Stomach (tissue), 9 donors: ENCODE measurements around the gene C16orf95. TPM values are rescaled to one million over a fixed set of nuclear protein-coding genes. Genes with fewer than 3 reads are reported as not detected.

Source experiments
- DNase-seq, 2 donors: peaks; one replicate each; pipeline versions ENCODE4 v3.0.0 to v3.0.0-alpha.2; 2013 to 2019
- H3K27ac ChIP-seq, 5 donors: fragments of 200-600 bp in 4 of 5; sonication (generic) in 4 of 5; one replicate each; pipeline ENCODE4 v1.5.1; 2013 to 2019; ENCODE audit warnings: mild to moderate bottlenecking in 1 of 5, moderate library complexity in 1 of 5
- H3K27me3 ChIP-seq, 3 donors: fragments of 200-600 bp; sonication (generic); one replicate each; pipeline ENCODE4 v1.5.1; 2017 to 2019; ENCODE audit warnings: mixed run types in 1 of 3
- H3K36me3 ChIP-seq, 4 donors: fragments of 200-600 bp; sonication (generic); 1 replicate in 3 of 4; 2 replicates in 1 of 4; pipeline ENCODE4 v1.5.1; 2016 to 2019
- H3K4me1 ChIP-seq, 4 donors: fragments of 200-600 bp; sonication (generic); one replicate each; pipeline ENCODE4 v1.5.1; 2016 to 2019
- H3K4me3 ChIP-seq, 4 donors: fragments of 200-600 bp; sonication (generic) in 3 of 4; one replicate each; pipeline ENCODE4 v1.5.1; 2016 to 2019; ENCODE audit warnings: mild to moderate bottlenecking in 1 of 4
- H3K9me3 ChIP-seq, 4 donors: fragments of 200-600 bp; sonication (generic); one replicate each; pipeline ENCODE4 v1.5.1; 2016 to 2019
- CTCF ChIP-seq, 7 experiments: fragments of 450-650 bp in 4 of 7; fragments of 200-600 bp in 3 of 7; sonication (generic) in 3 of 7; IDR thresholded peaks; one replicate each; pipeline ENCODE4 v1.5.1; 2016 to 2019; ENCODE audit warnings: antibody characterized with exemption in 7 of 7, control low read depth in 2 of 7, mild to moderate bottlenecking in 1 of 7
- EP300 ChIP-seq: sonication (generic); formaldehyde crosslinking; IDR thresholded peaks from one replicate; pipeline ENCODE4 v1.6.1; 2017; ENCODE audit warnings: antibody characterized with exemption
- POLR2A ChIP-seq, 4 donors: fragments of 450-650 bp; IDR thresholded peaks; one replicate each; pipeline ENCODE4 v1.6.1; 2016; ENCODE audit warnings: antibody characterized with exemption in 4 of 4, control low read depth in 2 of 4, mild to moderate bottlenecking in 1 of 4, moderate library complexity in 1 of 4
- POLR2AphosphoS5 ChIP-seq, 3 donors: sonication (generic); formaldehyde crosslinking; IDR thresholded peaks; one replicate each; pipeline ENCODE4 v1.6.1; 2016; ENCODE audit warnings: antibody characterized with exemption in 3 of 3
- WGBS, 5 donors: extraction: QIAGEN DNeasy Blood & Tissue Kit in 3 of 5; methylation state at CpG; one replicate each; pipeline versions ENCODE4 v1.1.5 to v1.1.7; 2013 to 2018; 5-methylcytosine and 5-hydroxymethylcytosine counted together
- intact Hi-C: fragments of 100-400 bp; cut with DNase I; formaldehyde crosslinking; loops from one replicate; pipeline ENCODE4 v1.15.1; 2023; ENCODE audit warnings: low total_unique reads
- polyA plus RNA-seq, 3 donors: library from polyadenylated mRNA; stranded (reverse); fragments of 200-250 nt; gene quantifications; one replicate each; pipeline ENCODE4 v1.2.3, GENCODE V29; 2013
- total RNA-seq, 5 donors: library from RNA; depleted of rRNA; stranded (reverse); fragments of >200 nt; gene quantifications; one replicate each; pipeline versions ENCODE4 v1.1.0 to v1.2.3, GENCODE V29; 2014 to 2016
- donor health status: healthy with polysubstance abuse.
- donor health status: Bipolar disorder and iron deficiency.
- donor health status: healthy.

Gene C16orf95
- total and polyA plus RNA-seq, 8 donors, result 0.55 to 4.9 (median 4.3) TPM; not detected in 3

- DNase-seq, result no peak
- Histone ChIP-seq H3K4me1 (no peaks in the 10 kb centered on the region), H3K27me3 (no peaks in the 10 kb centered on the region), H3K9me3 (peaks cover 0 to 8% (median 2%) of the 10 kb centered on the region in 4 donors), H3K4me3 (no peak overlapping the region), H3K27ac (no peak overlapping the region), H3K36me3 (peaks cover 0 to 19% (median 0%) of the 10 kb centered on the region in 4 donors)
- WGBS, 5 donors, result 76 to 89% (median 84%) methylated on average over 15 to 20 of the region's 20 CpGs
- TF ChIP-seq CTCF (IDR thresholded peaks at IDR 0.05) (no peak), POLR2AphosphoS5 (IDR thresholded peaks at IDR 0.05) (no peak), EP300 (no peak), POLR2A (IDR thresholded peaks at IDR 0.05) (no peak)
- intact Hi-C loops, result no loop called here
These were observed 21.3 kb downstream of the C16orf95 start for GRCh38 chr16:87295661-87296531.

DNA sequence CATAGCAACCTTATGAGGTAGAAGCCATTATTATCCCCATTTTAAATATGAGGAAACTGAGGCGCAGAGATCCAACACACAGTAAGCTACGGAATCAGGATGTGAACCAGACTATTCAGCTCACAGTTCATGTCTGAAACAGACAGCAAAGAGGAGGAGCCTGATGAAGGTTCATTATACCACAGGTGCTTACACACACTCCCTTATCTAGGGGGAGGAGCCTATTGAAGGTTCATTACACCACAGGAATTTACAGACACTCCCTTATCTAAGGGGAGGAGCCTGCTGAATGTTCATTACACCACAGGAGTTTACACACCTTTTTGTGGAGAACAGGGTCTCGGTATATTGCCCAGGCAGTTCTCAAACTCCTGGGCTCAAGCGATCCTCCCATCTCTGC lies 21.9 kb downstream of the C16orf95 start:
- intact Hi-C loops, result no loop called here

DNA sequence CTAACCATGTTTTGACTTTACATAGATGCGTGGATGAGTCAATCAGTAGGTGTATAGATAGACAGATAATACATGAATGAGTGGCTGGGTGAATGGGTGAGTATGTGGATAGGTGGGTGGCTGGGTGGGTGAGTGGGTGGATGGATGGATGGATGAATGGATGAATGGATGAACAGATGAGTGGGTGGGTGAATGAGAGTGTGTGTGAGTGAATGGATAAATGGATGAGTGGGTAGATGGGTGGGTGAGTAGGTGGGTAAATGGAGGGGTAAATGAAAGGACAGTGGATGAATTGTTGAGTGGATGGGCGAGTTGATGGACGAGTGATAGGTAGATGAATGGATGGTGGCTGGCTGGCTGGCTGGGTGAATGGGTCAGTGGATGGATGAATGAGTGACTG lies 23.2 kb downstream of the C16orf95 start:
- no peak for DNase-seq
- 83 to 98% (median 96%) methylated on average over 3 of the region's 3 CpGs for WGBS, 5 donors
- no peak overlapping the region for H3K27ac ChIP-seq
- no peaks in the 10 kb centered on the region for H3K27me3 ChIP-seq
- no peaks in the 10 kb centered on the region for H3K4me1 ChIP-seq
- no peak overlapping the region for H3K4me3 ChIP-seq
- intact Hi-C loops, result no loop called here
- TF ChIP-seq POLR2A (IDR thresholded peaks at IDR 0.05) (no peak), EP300 (no peak), POLR2AphosphoS5 (IDR thresholded peaks at IDR 0.05) (no peak), CTCF (IDR thresholded peaks at IDR 0.05) (no peak)
- peaks cover 0 to 8% (median 2%) of the 10 kb centered on the region in 4 donors for H3K9me3 ChIP-seq
- H3K36me3 ChIP-seq, result peaks cover 0 to 15% (median 0%) of the 10 kb centered on the region in 4 donors

More for the DNA sequence above, 21.9 kb downstream of the C16orf95 start:
- H3K27ac ChIP-seq, result no peak overlapping the region
- H3K9me3 ChIP-seq, result peaks cover 0 to 8% (median 2%) of the 10 kb centered on the region in 4 donors
- no peaks in the 10 kb centered on the region for H3K27me3 ChIP-seq
- peak in 1 of 2 donors; percentile 53 for DNase-seq
- 60 to 83% (median 71%) methylated on average over 2 to 4 of the region's 4 CpGs for WGBS, 5 donors
- H3K4me3 ChIP-seq, result no peak overlapping the region
- no peaks in the 10 kb centered on the region for H3K4me1 ChIP-seq
- H3K36me3 ChIP-seq, result peaks cover 0 to 19% (median 0%) of the 10 kb centered on the region in 4 donors
- TF ChIP-seq POLR2AphosphoS5 (IDR thresholded peaks at IDR 0.05) (no peak), CTCF (IDR thresholded peaks at IDR 0.05) (no peak), POLR2A (IDR thresholded peaks at IDR 0.05) (no peak), EP300 (no peak)

GRCh38 chr16:87291944-87292343 lies 25.2 kb downstream of the C16orf95 start:
- peaks cover 0 to 8% (median 2%) of the 10 kb centered on the region in 4 donors for H3K9me3 ChIP-seq
- TF ChIP-seq CTCF (IDR thresholded peaks at IDR 0.05), result no peak
- TF ChIP-seq EP300, result no peak
- no peak for TF ChIP-seq POLR2A (IDR thresholded peaks at IDR 0.05)
- no peak for TF ChIP-seq POLR2AphosphoS5 (IDR thresholded peaks at IDR 0.05)
- no peaks in the 10 kb centered on the region for H3K27me3 ChIP-seq
- H3K27ac ChIP-seq, result no peak overlapping the region
- no peak overlapping the region for H3K4me3 ChIP-seq
- no peaks in the 10 kb centered on the region for H3K4me1 ChIP-seq
- DNase-seq, result no peak
- H3K36me3 ChIP-seq, result peaks cover 0 to 9% (median 0%) of the 10 kb centered on the region in 4 donors
- intact Hi-C loops, result no loop called here
- 77 to 97% (median 89%) methylated on average over 6 of the region's 6 CpGs for WGBS, 5 donors
